Measurements from ENCODE around the gene APRT. TPM values are rescaled to one million over a fixed set of nuclear protein-coding genes. Genes with fewer than 3 reads are reported as not detected.

APRT gene, protein sequence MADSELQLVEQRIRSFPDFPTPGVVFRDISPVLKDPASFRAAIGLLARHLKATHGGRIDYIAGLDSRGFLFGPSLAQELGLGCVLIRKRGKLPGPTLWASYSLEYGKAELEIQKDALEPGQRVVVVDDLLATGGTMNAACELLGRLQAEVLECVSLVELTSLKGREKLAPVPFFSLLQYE
- total RNA-seq (28.8 TPM), polyA plus RNA-seq (167 TPM)

DNA sequence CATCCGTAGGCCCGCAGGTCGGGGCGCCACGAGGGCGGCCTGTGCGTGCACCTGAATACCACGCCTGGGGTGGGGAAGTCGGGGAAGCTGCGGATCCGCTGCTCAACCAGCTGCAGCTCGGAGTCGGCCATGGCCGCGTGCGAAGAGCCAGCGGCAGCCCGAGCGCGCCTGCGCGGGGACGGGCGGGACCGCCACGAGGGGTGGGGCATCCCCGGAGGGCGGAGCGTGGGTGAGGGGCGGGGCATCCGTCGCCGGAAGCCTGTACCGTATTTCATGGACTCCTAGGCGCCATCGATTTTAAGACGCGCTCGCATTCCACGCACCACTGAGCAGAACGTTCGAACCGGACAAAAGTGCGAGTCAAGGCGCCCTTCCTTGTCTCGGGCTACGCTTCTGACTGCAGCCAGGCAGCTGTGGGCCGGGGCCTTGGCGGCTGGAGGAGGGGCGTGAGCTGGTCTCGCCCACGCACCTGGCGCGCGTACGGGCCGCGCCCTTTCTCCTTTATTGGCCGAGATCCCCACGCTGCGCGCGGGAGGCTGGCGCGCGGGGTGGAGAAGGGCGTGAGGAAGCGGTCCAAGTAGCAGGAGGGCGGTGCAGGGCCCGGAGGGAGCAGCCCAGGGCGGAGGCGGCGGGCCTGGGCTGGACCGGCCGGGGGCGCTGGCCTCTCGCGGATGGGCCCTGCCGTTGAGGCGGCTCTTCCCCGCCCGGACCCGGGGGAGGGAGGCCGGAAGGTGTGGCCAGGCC lies at the start of gene APRT:
Gene APRT, minus strand, starts transcription at position 160 of the 744 bp plus-strand sequence. Its CDS starts 29 bp downstream, at position 131.
- WGBS, result under 1% methylated on average over 84 of the region's 84 CpGs
- DNase-seq (ENCODE audit: extremely low spot score), result peak; percentile 78

DNA sequence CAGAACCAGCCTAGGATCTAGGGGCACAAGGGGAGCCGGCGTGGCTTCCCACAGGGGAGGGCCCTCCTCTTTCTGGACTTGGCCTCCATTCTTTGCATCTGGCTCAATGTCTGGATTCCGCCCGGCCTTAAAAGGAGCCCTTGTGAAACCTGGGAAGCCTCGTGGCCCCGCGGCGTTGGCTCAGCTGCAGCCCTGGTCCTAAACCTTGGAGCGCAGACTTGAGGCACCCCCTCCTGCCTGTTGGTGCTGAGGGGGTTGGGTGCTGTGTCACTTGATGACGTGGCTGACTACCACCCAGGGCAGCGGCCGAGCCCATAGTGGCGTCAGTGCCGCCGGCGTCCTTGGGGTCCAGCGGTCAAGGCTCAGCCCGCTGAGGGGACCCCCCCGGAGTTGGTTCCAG lies 49.6 kb upstream of the APRT start:
- no peaks in the 10 kb centered on the region for H3K4me1 ChIP-seq (ENCODE audit: insufficient read depth)
- H3K36me3 ChIP-seq (ENCODE audit: insufficient read depth), result peaks cover 4% of the 10 kb centered on the region
- no peak for DNase-seq (ENCODE audit: extremely low spot score)
- no peak overlapping the region for H3K27ac ChIP-seq (ENCODE audit: low read depth)
- 91% methylated on average over 19 of the region's 19 CpGs for WGBS
- no peak overlapping the region for H3K4me3 ChIP-seq (ENCODE audit: low read depth, low read length)

More for the DNA sequence above, at the start of gene APRT:
- peak within 1 kb of the TSS; percentile 76 for H3K4me3 ChIP-seq (ENCODE audit: low read depth, low read length)
- H3K4me1 ChIP-seq (ENCODE audit: insufficient read depth), result no peaks in the 10 kb centered on the region
- peaks cover 2% of the 10 kb centered on the region for H3K36me3 ChIP-seq (ENCODE audit: insufficient read depth)
- H3K27ac ChIP-seq (ENCODE audit: low read depth), result peak within 1 kb of the TSS; percentile 77

DNA sequence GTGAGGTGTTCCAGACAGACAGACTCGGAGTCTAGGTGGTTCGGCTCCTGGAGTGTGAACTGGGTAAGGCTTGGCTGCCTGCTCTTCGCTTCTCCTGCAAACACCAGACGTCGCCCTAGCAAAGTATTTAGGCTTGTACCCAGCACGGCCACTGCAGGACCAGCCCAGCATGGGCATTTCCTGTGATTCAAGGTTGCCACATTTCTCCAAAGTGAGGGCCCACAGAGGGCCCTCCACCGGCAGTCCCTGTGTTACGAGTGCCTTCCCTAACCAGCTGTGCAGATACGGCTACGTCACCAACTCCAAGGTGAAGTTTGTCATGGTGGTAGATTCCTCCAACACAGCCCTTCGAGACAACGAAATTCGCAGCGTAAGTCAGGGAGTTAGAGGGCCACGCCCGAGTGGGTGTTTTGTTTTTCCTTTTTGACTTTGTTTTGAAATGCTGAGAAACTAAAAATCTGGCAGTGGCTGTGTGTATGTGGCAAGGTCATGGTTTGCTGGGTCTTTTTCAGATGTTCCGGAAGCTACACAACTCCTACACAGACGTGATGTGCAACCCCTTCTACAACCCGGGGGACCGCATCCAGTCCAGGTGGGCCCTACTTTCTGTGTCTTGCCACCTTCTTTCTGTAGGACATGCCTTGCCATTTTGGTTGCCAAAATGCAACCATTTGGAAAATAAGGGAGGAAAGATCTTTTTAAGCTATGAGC lies 47.8 kb upstream of the APRT start:
- no peak overlapping the region for H3K4me3 ChIP-seq (ENCODE audit: low read depth, low read length)
- 91% methylated on average over 20 of the region's 20 CpGs for WGBS

DNA sequence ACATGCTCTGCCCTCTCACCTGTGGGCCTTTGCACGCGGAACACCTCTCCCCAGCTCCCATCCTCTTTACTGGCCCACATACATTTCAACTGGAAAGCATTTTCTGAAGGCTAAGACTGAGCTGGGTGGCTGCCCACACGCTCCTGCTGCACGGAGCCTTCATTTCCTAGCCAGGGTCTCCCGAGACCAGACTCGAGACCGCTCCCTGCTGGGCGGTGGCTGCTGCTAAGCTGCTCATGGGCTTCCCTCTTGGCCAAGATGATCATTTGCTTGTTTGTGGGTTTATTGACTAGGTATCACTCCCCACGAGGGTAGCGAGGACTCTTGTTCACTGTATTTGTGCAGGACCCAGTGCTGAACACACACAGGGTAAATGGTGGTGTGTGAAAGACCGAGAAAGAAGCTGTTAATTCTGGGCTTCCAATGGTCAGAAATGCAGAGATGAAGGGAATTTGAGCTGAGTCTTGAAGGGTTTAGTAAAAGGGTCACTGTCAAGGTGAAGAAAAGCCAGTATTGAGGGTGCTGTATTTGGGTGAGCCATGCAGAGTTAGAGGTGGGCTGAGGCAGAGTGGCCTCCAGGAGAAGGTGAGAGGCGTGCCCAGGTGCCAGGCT lies 46.1 kb upstream of the APRT start:
- DNase-seq (ENCODE audit: extremely low spot score), result no peak
- peaks cover 4% of the 10 kb centered on the region for H3K36me3 ChIP-seq (ENCODE audit: insufficient read depth)
- H3K27ac ChIP-seq (ENCODE audit: low read depth), result no peak overlapping the region
- H3K4me3 ChIP-seq (ENCODE audit: low read depth, low read length), result peak overlapping the region; percentile 88
- 17% methylated on average over 12 of the region's 12 CpGs for WGBS
- H3K4me1 ChIP-seq (ENCODE audit: insufficient read depth), result peaks cover 4% of the 10 kb centered on the region

More for the DNA sequence above, 47.8 kb upstream of the APRT start:
- DNase-seq (ENCODE audit: extremely low spot score), result no peak
- Histone ChIP-seq H3K4me1 (ENCODE audit: insufficient read depth) (peaks cover 4% of the 10 kb centered on the region), H3K27ac (ENCODE audit: low read depth) (no peak overlapping the region), H3K36me3 (ENCODE audit: insufficient read depth) (peaks cover 4% of the 10 kb centered on the region)

DNA sequence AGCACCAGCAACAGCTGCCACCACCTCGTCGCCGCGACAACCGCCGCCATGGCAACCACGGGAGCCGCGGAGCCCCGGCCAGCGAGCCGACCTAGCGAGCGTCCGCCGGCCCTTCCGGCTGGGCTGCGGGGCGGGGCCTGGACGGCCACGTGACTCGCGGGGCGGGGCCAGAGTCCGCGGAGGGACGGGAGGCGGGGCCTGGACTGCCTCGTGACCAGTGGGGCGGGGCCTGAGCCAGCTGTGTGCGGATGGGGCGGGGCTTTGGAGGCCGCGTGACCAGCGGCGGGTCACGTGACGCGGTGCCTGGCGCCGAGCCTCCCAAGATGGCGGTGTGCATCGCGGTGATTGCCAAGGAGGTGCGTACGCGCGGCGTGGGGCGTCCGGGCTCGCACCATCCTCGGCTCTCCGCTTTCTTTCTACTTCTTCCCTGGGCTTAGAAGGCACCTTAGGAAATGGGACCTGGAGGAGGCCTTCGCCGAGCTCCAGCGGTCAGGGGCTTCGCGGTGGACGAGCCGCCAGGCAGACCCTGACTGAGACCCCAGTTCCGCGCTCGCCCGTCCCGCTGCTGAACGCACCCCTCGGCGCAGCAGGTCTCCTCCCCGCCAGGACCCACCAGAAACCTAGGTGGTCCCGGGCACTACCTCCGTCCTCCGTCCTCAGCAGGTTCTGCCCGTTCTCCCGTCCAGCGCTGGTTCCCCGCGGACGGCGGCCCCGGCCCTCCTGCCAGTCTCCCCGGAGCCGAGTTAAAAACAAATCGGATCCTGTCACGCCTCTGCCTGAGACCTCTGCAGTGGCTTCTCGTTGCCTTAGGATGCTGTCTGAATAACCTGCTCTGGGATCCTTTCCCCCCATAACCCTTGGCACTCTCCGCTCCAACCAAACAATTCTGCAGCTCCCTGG lies 45.4 kb upstream of the APRT start, which contains the start of the genes GALNS and TRAPPC2L:
Gene GALNS, minus strand, starts transcription at position 120 of the 900 bp plus-strand sequence. Its CDS starts 70 bp downstream, at position 50.
Gene TRAPPC2L, plus strand, starts transcription at position 300 of the 900 bp plus-strand sequence. Its CDS starts 24 bp downstream, at position 324.
- under 1% methylated on average over 87 of the region's 87 CpGs for WGBS
- Histone ChIP-seq H3K4me3 (ENCODE audit: low read depth, low read length) (peak within 1 kb of the TSS; percentile 88), H3K27ac (ENCODE audit: low read depth) (peak within 1 kb of the TSS; percentile 74), H3K4me1 (ENCODE audit: insufficient read depth) (peaks cover 4% of the 10 kb centered on the region), H3K36me3 (ENCODE audit: insufficient read depth) (peaks cover 4% of the 10 kb centered on the region)
- peak; percentile 90 for DNase-seq (ENCODE audit: extremely low spot score)

DNA sequence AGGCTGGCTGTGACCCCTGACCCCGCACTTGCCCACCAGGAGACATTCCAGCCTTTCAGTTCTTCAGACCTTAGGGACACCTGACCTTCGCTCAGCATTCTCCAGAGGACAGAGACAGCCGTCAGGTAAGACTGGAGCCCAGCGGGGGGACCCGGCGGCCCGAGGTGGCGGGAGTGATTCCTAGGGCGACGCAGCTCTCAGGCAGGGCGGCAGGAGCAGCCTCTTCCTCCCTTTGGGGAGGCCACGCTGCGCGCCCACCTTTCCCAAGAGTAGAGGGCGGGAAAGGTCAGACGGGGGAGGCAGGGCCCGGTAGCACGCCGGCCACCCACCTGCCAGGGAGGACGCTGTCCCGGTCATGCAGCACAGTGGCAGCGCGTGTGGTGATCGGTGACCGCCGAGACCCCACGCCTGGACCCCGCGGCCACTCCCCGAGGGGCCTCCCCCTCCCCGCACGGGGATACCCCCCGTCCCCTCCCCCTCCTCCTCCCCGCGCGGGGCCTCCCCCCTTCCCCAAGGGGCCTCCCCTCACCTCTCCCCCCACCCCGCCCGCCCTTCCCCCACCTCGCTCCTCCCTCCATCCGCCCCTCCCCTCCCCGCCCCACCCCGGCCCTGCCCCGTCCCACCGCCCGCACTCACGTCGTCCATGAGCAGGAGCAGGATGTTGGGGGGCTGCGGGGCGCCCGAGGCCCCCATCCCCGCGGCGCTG lies 44.5 kb upstream of the APRT start:
- peaks cover under 1% of the 10 kb centered on the region for H3K36me3 ChIP-seq (ENCODE audit: insufficient read depth)
- no peak overlapping the region for H3K27ac ChIP-seq (ENCODE audit: low read depth)
- no peak for DNase-seq (ENCODE audit: extremely low spot score)
- 8% methylated on average over 48 of the region's 53 CpGs for WGBS
- peak overlapping the region; percentile 68 for H3K4me3 ChIP-seq (ENCODE audit: low read depth, low read length)
- H3K4me1 ChIP-seq (ENCODE audit: insufficient read depth), result peaks cover 4% of the 10 kb centered on the region

DNA sequence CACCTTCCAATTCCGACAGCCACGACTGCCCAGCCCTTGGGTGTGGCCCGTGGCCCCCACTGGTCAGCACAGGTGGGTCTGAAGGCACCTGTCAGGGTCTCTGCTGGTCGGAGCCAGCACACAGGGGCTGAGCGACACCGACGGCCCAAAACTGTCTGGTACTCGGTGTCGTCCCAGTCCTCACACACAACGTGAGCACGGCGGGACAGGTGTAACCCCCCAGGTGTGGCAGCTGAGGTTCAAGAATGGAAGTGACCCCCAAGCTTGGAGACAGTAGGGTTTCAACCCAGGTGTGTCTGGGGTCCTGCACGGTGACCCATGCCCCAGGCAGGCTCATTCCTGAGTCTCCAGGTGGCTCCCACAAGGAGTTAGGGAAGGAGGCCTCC lies 44.0 kb upstream of the APRT start:
- WGBS, result 85% methylated on average over 13 of the region's 13 CpGs
- no peak overlapping the region for H3K27ac ChIP-seq (ENCODE audit: low read depth)

DNA sequence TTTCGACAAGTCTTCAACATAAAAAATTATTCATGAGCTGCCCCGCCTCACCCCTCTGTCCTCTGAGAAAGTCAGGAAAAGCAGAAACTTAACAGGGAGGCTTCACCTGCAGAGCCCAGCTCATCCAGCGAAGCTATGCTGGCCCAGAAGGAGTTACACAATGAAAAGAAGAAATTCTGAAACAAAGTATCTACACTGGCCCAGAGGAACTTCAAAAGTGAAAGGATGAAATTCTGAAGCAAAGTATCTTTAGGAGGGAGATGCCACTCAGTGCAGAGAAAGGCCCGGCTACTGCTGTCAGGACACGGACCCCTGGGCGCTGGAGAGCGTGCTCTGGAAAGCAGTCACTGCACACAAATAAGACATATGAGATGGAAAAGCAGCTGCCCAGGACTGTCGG lies 43.4 kb upstream of the APRT start:
- no peak for DNase-seq (ENCODE audit: extremely low spot score)
- H3K27ac ChIP-seq (ENCODE audit: low read depth), result no peak overlapping the region
- peaks cover 4% of the 10 kb centered on the region for H3K4me1 ChIP-seq (ENCODE audit: insufficient read depth)
- WGBS, result 91% methylated on average over 8 of the region's 8 CpGs
- no peaks in the 10 kb centered on the region for H3K36me3 ChIP-seq (ENCODE audit: insufficient read depth)
- H3K4me3 ChIP-seq (ENCODE audit: low read depth, low read length), result no peak overlapping the region

More for the DNA sequence above, 44.0 kb upstream of the APRT start:
- no peak overlapping the region for H3K4me3 ChIP-seq (ENCODE audit: low read depth, low read length)
- H3K4me1 ChIP-seq (ENCODE audit: insufficient read depth), result peaks cover 4% of the 10 kb centered on the region
- no peaks in the 10 kb centered on the region for H3K36me3 ChIP-seq (ENCODE audit: insufficient read depth)
- no peak for DNase-seq (ENCODE audit: extremely low spot score)

DNA sequence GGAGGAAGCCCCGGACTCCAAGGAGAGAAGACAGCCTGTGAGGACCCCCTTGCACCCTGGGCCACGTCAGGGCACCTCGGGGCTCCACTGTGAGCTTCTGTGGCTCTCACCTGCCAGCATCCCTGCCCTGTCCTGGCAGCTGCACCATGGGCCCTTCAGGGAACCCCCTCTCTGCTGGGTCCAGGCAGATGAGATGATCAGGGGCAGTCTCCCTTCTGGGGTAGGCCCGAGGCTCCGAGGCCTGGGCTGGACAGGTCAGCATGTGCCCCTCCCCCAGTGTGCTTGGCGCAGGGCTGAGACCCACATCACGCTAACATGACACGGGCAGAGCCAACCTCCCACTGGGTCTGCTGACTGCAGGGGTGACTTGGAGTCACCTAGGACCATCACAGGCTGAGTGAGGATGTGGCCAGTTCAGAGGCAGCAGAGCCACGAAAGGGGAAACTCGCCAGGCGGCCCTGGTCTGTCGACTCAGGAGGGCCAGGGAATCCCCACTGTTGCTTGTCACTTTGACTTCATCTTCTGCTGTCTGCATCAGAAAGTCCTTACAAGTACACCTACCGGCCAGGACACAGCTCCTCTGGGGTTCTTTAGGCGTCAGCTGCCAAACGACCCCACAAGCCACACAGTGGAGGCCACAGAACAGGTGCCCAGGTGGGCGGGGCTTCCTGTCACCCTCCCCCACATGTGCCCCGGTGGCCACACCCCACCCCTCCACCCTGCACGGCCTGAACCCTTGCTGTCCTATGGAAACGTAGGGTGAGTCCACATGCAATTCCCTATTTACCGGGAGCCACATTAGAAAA lies 42.8 kb upstream of the APRT start:
- Histone ChIP-seq H3K27ac (ENCODE audit: low read depth) (no peak overlapping the region), H3K4me1 (ENCODE audit: insufficient read depth) (peaks cover 4% of the 10 kb centered on the region), H3K36me3 (ENCODE audit: insufficient read depth) (no peaks in the 10 kb centered on the region), H3K4me3 (ENCODE audit: low read depth, low read length) (no peak overlapping the region)
- WGBS, result 71% methylated on average over 20 of the region's 20 CpGs
- DNase-seq (ENCODE audit: extremely low spot score), result no peak

DNA sequence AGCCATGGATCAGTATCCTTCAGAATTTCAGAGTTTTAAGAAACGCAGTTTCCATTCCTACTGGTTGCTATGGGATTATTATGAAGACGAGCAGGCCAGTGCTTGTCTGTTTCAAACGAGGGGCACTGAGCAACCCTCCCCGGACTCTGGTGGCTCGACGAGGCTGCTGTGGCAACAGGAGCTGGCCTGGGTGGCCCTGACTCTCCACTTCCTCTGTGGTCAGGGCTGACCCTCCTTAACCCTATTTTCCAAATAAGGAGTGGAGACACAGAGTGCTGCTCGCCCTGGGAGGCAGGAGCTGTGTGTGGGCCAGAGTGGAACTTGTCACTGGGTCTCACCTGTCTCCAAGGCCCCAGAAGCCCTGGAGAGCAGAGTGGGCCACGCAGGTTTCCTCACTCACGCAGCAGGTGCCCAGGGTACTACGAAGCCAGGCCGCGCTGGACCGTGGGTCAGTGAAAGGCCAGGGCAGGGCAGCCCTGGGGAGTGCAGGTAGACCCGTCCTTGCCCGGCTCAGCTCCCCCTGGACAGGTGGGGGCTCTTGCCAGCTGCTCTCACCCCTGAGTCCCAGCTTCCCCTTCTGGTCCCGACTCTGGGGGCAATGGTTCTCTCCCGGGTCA lies 41.7 kb upstream of the APRT start:
- no peak overlapping the region for H3K27ac ChIP-seq (ENCODE audit: low read depth)
- DNase-seq (ENCODE audit: extremely low spot score), result no peak
- H3K36me3 ChIP-seq (ENCODE audit: insufficient read depth), result no peaks in the 10 kb centered on the region
- H3K4me3 ChIP-seq (ENCODE audit: low read depth, low read length), result no peak overlapping the region
- H3K4me1 ChIP-seq (ENCODE audit: insufficient read depth), result peaks cover 4% of the 10 kb centered on the region
- 78% methylated on average over 17 of the region's 17 CpGs for WGBS

DNA sequence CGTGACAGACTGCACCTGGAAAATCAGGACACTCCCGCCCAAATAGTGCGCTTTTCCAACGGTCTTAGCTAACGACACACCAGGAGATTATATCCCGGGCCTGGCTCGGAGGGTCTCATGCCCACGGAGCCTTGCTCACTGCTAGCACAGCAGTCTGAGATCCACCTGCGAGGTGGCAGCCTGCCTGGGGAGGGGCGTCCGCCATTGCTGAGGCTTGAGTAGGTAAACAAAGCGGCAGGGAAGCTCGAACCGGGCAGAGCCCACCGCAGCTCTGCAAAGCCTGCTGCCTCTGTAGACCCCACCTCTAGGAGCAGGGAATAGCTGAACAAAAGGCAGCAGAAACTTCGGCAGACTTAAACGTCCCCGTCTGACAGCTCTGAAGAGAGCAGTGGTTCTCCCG lies 39.9 kb upstream of the APRT start:
- Histone ChIP-seq H3K36me3 (ENCODE audit: insufficient read depth) (no peaks in the 10 kb centered on the region), H3K4me3 (ENCODE audit: low read depth, low read length) (no peak overlapping the region), H3K27ac (ENCODE audit: low read depth) (no peak overlapping the region), H3K4me1 (ENCODE audit: insufficient read depth) (peaks cover 4% of the 10 kb centered on the region)
- DNase-seq (ENCODE audit: extremely low spot score), result no peak
- WGBS, result 91% methylated on average over 19 of the region's 19 CpGs
